CD4-positive, alpha-beta T cell treated with Interleukin-17A for 4 hours (primary cell): Measurements from ENCODE around the gene CLEC10A.
"Not testable (repeated sequence)": the region's sequence is repeated elsewhere in the genome, so short reads cannot be mapped to it uniquely, and the experiment has no call there.

ENCODE experiments used
- DNase-seq: peaks from one replicate; pipeline ENCODE4 v3.0.0-alpha.2; 2020; ENCODE audit warnings: mixed read lengths

The CLEC10A gene, protein sequence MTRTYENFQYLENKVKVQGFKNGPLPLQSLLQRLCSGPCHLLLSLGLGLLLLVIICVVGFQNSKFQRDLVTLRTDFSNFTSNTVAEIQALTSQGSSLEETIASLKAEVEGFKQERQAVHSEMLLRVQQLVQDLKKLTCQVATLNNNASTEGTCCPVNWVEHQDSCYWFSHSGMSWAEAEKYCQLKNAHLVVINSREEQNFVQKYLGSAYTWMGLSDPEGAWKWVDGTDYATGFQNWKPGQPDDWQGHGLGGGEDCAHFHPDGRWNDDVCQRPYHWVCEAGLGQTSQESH

DNA sequence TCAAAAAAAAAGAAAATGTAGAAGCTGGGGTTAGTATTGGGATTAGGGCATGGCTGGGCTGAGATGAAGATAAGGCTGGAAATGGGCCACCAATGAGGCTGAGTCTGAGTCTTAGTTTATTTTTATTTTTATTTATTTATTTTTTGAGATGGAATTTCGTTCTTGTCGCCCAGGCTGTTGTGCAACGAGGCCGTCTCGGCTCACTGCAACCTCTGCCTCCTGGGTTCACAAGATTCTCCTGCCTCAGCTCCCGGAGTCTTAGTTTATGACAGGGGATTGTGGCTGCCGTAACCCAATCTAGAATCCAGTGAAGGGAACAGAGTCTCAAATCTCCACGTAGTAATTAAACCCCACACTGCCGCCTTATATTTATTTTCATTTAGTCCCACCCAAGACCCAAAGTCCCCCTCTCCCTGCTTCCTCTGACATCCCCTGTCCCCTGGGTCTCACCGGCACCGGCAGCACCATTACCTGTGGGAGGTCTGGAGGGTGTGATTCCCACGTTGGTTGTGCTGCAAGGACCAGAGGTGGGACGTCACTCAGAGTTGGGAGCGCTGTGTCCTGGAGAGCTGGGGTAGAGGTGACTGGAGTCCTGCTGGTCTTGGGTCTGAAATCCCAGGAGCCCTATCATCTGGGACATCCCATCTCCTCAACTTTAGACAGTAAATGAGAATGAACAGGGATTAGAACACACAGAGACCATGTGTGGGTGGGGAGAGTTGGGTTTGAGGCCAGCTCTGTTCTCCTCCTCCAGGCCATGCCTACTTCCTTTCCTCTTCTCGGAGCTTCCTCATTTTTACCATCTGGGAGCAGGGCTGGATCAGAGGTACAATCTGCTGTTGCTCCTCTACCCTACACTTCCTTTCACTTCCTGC is at the start of gene CLEC10A:
Gene CLEC10A (minus strand): TSS at position 671 of the 875 bp plus-strand sequence. CDS start 1,439 bp downstream, outside the sequence.
- no peak for DNase-seq

DNA sequence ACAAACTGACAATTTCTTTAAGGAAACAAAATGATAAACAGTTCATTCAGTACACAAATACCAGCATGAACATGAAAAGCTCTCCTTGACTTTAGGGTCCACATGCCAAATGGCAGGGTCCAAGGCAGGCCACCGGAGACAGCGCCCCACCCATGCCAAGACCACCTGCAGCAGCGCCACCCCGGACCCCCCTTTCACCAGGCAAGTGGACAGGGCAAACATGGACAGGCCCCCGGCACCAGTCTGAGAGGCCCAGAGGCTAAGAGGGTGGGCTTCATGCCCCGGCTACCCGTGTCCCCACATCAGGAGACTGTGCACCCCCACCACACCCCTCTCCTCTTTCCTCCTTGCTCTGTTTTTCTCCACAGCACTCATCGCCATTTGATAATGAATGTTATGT is 49.3 kb upstream of the CLEC10A start:
- DNase-seq: no peak

DNA sequence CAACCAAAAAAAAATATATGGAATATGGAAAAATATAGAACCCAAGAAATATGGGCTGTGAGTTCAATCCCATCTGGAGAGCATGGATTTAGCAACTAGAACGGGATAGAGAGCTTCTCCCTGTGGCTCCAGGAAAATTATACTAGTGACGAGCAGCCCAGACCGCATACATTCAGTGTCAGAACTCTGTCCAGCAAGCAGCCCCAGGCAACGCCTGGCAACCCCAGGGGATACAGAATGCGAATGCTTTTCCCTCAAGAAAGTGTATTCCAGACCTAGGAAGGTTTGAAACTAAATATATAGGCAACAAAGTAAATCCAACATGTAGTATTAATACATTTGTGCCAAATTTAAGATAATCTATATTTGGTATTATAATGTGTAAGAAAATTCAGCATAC is 48.1 kb upstream of the CLEC10A start:
- no peak for DNase-seq

DNA sequence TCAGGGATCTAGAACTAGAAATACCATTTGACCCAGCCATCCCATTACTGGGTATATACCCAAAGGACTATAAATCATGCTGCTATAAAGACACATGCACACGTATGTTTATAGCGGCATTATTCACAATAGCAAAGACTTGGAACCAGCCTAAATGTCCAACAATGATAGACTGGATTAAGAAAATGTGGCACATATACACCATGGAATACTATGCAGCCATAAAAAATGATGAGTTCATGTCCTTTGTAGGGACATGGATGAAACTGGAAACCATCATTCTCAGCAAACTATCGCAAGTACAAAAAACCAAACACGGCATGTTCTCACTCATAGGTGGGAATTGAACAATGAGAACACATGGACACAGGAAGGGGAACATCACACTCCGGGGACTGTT is 47.5 kb upstream of the CLEC10A start:
- not testable (repeated sequence) for DNase-seq

DNA sequence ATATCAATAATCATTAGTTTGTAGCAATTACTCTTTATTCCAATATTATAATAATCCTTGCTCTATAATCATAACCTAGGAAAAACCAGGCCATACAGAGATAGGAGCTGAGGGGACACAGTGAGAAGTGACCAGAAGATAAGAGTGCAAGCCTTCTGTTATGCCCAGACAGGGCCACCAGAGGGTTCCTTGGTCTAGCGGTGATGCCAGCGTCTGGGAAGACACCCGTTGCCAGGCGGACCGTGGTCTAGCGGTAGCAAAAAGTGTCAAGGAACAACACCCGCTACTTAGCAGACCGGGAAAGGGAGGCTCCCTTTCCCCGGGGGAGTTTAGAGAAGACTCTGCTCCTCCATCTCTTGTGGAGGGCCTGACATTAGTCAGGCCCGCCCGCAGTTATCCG is 46.3 kb upstream of the CLEC10A start:
- DNase-seq: not testable (repeated sequence)

DNA sequence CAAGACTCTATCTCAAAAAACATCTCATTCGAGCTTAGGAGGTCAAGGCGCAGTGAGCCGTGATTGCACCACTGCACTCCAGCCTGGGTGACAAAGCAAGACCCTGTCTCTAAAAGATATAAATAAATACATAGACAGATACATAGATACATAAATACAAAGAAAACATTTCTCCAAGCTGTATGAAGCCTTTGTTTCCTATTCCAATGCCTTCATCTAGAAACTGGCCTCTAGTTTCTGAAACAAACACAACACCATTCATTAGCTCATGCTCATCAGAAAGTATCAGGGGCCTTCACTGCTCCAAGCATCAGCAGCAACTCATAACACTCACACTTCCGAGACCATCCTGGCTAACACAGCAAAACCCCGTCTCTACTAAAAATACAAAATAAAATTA is 44.9 kb upstream of the CLEC10A start:
- DNase-seq: no peak

DNA sequence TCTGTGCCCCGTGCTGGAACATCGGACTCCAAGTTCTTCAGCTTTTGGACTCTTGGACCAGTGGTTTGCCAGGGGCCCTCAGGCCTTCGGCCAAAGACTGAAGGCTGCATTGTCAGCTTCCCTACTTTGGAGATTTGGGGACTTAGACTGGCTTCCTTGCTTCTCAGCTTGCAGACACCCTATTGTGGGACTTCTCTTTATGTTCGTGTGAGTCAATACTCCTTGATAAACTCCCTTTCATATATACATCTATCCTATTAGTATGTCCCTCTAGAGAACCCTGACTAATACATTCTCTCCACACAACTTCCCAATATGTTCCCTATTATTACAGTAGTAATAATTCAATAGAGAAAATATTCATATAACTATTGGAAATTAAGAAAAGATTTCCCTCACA is 43.8 kb upstream of the CLEC10A start:
- DNase-seq: no peak

DNA sequence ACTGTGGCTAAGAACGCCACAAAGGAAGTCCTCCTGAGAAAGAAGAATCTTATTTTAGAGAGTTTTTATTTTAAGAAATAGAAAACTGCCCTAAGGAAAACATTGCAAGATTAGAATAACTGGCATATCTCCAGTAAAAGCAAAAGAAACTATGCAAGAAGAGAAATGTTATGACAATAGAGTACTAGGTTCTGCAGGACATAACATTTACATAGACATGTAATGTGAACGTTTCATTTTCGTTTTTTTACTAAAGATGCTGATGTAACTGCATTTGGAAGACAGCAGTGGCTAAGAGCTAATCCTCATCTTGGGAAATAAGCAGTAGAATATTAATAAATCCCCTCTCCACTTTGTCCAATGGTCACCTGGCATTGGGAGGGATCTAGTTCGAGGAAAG is 42.3 kb upstream of the CLEC10A start:
- no peak for DNase-seq

DNA sequence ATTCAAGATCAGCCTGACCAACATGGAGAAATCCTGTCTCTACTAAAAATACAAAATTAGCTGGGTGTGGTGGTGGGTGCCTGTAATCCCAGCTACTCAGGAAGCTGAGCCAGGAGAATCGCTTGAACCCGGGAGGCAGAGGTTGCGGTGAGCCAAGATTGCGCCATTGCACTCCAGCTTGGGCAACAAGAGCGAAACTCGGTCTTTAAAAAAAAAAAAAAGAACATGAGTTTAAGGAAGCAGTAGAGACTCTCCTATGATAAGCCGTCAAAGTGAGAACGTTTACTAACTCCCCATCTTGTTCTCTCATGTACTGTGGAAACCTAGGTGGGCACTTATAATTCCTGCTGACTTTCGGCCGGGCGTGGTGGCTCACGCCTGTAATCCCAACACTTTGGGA is 40.6 kb upstream of the CLEC10A start:
- not testable (repeated sequence) for DNase-seq

DNA sequence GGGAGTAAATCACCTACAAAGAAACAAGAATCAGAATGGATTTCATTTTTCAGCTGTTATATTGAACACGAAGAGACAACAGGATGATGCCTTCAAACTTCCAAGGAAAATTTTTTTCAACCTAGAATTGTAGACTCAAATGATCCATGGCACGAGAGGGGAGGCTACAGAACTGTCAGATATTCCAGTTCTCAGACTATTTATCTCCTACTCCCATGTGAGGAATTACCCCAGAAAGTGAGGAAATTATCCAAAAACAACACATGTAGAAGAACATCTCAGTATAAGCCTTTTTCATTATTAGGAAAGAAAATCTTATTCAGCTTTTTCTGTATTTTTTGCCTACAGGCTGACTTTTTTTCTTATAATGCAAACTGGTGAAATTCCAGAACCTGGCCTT is 40.1 kb upstream of the CLEC10A start:
- DNase-seq: no peak

DNA sequence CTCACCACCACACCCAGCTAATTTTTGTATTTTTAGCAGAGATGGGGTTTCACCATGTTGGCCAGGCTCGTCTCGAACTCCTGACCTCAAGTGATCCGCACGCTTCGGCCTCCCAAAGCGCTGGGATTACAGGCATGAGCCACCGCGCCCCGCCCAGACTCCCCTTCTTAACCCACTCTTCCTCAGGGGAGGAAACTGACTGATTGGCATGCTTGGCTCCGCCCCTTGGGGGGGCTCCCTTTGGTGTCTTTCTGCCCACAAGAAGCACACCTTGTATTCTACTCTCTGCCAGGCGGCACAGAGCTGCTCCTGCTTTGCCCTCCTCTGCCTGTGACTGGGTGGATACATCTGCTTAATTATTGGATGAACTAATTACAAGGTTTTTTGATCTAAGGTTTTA is 39.3 kb upstream of the CLEC10A start:
- DNase-seq: no peak

DNA sequence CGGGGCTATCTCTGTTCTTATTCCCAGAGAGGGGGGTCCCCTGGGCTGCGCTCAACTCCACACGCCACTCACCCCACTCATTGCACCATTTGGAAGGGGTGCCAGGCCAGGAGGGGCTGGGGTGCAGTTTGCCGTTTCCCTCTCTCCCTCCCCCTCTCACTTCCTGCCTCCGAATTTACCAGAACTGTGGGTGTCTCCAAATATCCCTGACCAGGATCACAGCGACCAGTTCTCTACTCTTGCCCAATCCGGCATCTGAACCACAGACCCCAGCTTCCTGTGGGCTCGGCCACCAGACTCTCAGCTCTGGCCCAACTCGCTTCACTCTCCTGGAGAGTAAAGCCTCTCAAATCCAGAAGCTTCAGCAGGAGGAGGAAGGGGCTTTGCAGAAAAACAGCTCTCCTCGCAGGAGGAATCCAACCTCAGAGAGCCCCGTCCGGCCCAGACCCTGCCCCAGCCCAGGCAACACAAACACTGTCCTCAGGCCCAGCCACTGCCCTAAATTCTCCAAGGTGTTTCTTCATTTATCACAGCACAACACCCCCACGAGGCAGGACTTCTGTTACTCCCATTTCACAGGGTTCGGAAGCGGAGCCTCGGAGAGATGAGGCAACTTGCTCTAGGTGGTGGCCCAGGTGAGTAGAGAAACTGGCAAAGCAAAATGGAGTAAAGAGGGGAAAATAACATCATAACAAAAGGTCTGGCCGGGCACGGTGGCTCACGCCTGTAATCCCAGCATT is 35.0 kb upstream of the CLEC10A start:
- DNase-seq: no peak

DNA sequence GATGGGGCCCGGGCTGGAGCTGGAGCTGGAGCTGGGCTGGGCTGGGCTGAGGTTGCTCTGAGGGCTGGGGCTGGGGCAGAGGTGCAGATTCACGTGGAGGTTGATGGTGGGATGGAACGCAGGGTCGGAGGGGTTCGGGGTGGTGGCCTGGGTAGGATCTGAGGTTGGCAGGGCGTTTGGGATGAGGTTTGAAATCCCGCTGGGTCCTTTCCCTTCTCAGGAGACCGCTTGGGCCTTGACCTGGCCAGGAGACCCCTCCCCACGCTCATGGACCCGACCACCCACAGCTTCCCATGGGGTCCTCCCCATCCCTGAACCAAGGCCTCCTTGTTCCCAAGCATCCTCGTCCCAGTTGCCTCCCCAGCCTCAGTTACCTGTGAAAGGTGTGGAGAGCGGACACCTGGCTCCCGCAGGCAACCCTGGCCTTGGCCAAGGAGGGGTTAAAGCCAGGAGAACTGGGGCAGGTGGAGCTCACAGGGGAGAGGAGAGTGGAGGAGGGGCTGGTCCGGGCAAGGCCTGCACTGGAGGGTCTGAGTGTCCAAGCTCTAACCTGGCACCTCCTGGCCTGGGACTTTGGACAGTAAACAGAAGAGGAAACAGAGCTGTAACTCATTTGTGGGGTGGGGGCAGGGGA is 34.3 kb upstream of the CLEC10A start, which contains the start of gene ASGR2:
Gene ASGR2 (minus strand): TSS at position 582 of the 634 bp plus-strand sequence. CDS start 582 bp downstream, outside the sequence.
- no peak for DNase-seq

DNA sequence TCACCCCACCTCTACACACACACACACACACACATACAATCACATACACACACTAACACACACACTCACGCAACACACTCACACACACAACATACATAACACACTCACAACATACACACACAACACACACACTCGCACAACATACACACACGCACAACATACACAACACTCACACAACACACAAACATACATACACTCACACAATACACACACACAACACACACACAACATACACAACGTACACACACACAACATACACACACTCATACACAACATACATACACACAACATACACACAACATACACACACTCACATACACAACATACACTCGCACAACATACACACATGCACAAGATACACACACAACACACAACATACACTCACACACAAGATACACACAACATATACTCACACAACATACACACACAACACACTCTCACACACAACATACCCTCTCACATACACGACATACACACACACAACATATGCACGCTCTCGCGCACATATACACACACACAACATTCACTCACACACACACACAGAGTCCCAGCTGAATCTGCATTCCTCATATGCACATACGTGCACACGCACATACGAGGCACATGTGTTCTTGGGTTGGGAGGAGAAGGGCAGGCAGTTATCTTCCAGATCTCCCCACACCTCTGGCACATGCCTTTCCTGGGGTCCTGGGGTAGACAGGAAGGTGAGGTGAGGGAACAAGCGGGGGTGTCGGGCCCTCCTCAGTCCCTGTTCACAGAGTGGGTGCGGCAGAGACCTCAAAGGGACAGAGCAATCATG is 33.4 kb upstream of the CLEC10A start:
- no peak for DNase-seq

DNA sequence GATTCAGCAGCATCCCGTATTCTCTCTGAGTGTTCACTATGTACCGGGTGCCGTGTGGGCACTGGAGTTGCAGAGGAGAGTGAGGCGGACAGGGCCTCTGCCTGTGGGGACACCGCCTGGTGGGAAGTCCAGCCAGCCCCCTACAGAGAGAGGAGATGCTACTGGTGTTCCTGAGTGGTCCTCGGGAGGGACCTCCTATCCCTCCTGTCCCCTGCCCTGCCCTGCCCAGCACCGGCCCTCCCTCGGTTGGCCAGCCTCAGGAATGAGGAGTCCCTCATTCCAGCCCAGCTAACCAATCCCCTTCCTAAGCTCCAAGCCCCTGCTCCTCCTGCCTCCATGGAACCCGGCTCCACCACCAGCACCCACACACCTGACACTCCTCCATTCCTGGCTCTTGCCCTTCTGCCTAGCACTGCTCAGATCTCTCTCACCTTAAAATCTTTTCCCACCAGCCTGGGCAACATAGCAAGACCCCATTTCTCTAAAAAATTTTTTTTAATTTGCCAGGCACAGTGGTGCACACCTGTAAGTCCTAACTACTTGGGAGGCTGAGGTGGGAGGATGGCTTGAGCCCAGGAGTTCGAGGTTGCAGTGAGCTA is 32.6 kb upstream of the CLEC10A start:
- DNase-seq: no peak

DNA sequence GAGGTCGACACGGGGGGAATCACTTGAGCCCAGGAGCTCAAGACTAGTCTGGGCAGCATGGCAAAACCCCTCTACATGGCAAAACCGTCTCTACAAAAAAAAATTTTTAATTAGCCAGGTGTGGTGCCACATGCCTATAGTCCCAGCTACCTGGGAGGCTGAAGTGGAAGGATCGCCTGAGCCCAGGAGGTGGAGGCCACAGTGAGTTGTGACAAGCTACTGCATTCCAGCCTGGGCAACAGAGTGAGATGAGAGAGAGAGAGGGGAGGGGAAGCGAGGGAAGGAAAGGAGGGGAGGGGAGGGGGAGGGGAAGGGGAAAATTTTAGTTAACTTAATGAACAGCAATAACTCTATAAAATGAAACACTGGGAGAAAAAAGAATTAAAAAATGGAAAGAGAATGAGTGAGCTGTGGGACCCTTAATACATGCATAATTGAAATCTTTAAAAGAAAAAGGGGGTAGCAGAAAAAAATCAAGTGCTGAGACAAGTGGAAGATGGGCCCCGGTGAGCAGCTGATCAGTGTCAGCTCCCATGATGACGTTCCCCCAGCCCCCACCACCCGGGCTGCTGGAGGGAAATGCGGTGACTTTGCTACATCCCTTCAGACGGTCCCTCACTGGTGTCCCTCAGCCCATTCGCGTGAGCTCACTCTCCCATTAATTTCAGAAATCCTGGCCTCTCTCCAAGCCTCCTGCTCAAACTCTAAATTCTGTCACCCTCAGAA is 31.9 kb upstream of the CLEC10A start:
- no peak for DNase-seq

DNA sequence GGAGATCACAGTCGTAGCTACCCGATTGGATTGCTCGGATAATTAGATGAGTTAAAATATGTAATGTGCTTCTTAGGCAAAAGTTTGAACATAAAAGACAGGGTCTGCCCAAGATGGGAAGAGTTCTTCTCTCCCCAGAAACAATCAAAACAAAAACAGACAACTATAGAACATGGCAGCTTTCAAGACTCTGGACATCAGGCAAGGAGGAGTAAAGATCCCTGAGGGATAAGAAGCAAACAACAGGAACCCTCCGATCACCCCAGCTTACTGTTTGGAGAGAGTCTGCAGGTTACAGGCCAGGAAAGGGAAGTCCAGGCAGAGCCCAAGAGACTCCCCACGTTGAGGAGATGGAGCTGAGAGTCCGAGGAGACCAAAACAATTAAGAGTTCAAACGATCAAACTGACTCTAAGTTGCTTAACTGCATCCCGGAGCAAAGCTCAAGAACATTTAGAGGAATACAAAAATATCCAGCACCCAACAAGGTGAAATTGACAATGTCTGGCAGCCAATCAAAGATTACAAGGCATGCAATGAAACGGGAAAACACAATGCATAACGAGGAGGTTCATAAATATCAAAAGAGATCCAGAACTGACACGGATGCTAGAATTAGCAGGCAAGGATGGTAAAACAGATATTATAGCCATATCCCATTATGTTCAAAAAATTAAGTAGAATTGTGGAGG is 30.7 kb upstream of the CLEC10A start:
- no peak for DNase-seq

DNA sequence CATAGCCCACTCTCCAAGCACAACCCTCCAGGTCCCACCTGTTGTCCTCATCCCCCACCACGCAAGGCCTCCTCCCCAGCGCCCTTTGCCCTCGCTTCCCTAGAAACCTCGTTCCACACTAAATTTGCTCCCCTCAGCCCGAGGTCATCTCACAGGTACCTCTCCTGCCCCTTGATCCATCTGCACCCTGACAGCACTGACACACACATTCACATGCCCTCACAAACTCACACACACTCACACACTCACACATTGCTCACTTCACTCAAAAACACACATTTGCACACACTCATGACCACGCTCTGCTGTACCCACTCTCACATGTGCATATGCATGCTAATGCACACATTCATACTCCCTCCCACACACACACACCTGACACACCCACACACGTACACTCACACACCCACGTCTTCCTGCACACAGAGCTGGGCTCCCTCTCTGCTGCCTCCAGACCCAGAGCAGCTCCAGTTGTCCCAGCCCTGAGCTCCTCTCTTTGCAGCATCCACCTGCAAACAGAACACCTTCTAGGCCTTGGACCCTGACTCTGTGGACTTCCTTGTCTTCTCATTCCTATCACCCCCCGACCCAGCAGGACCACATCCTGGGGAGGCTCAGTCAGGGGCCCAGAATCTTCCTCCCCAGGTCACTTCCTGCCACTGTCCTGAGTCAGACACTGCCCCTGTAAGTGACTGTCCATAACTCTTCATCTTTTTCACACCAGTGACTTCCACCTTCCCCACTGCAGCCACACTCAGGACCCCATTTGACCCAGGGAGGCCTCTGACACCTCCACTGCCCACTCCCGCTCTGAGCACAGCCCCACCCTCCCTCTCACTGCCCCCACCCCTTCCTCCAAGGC is 29.6 kb upstream of the CLEC10A start:
- DNase-seq: no peak

DNA sequence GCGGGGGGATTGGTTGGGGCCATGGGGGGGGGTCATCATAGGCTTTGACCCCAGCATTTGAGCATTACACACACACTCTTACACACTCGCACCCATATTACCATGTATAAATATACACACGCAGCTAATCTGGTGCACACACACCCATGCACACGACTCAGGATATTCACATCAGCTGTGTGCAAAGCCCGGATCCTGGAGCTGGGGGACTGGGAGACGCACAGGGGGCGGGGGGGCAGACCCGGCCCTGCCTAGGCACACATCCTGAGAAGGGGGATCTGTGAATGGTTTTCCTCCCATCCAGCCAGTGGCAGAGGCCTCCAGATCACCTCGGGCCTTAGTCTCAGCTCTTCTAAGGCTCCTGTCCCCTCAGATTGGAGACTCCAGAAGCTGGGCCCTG is 28.9 kb upstream of the CLEC10A start:
- no peak for DNase-seq
